Activated CD8-positive, alpha-beta memory T cell treated with anti-CD3 and anti-CD28 coated beads for 4 hours (primary cell): ENCODE measurements around the gene ADIPOR2.
A peak's percentile ranks its signal among the peaks of the same experiment; 100 is the strongest.

Experiments used
- DNase-seq, 2 donors: peaks; one replicate each; pipeline ENCODE4 v3.0.0-alpha.2; 2020; ENCODE audit warnings: low read depth in 2 of 2

The ADIPOR2 gene

DNA sequence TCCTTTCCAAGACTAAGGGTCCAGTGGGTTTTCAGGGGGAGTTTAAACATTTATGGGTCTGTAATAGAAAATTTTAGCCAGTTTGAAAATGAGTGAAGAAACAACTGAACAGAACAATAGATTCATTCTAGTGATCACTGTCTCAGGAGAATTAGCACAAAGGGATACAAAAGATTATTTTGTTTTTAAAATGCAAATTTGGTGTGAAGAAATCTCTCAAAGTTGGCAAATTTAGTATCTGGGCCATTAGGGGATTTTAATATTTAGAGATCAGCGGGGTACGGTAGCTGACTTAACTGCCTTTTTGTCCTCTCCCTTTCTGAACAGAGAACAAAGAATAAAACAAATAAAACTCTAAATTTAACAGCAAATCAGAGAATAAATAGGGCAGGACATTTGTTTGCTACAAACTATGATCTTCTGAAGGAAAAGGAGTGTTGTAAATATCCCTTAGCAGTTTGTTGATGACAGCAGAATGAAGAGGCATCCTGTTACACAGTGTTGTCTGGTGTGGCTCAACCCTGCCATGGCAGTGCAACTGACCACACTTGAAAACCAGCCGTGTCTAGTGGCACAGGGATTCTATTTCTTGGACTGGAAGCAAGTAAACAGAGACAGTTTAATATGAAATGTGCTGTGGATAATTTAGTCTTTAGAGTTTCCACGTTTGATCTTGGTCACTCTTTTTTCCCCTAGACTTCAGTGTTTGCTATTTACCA lies 83.2 kb downstream of the ADIPOR2 start:
- DNase-seq: no peak

DNA sequence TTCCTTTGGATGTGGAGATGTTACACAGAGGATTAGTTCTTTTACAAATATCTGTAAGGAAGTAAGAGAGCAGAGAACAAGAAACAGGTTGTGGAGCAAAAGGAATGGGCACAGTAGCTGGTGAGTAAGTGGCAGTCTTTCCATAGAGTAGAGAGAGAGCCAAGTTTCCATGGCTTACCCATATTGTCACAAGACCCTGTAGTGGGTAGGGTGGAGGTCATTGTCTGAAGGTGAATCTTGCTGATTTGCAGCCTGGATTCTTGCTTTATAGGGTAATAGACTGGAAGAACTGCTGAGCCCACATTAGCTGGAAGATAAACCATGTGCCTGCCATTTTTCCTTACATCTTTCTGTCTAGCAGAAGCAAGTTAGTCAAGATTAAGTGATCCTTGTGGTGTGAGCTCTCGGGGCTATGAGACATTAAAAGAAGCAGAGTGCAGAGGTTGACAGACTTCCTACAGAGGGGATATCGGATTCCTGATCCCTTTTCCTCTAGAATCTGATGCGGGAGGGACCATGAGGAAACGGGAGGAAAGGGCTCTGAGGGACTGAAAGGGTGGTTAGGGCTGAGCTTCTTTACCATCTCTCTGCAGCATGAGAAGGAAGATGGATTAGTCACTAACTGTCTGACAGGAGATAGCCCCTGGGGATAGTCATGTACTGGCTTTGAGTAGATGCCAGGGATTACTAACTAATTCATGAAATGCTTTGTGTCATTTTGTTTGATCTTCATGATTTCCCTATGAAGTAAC lies 85.5 kb downstream of the ADIPOR2 start:
- DNase-seq: no peak

GRCh38 chr12:1777798-1778197 lies 86.9 kb downstream of the ADIPOR2 start:
- DNase-seq: no peak

GRCh38 chr12:1778911-1779310 lies 88.0 kb downstream of the ADIPOR2 start:
- DNase-seq: no peak

GRCh38 chr12:1779783-1780182 lies 88.9 kb downstream of the ADIPOR2 start:
- DNase-seq: no peak

GRCh38 chr12:1781772-1782171 lies 90.9 kb downstream of the ADIPOR2 start:
- no peak for DNase-seq

DNA sequence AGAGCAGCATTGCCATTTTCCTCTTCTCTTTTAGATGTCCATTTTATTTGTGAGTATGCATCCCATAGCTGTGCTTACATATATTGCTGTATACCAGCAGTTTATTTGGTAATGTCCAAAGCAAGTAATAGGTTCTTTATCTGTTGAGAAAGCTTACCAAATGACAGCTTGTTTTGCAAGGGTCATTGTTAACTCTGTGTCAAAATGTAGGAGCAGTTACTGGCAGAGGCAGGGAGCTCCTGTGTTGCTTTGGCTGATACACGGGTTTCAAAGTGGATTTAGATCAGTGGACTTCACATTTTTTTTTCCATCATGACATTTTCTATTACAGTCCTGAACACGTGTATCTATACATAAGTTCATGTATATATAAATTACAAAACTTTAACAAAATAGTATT lies 91.3 kb downstream of the ADIPOR2 start:
- no peak for DNase-seq

DNA sequence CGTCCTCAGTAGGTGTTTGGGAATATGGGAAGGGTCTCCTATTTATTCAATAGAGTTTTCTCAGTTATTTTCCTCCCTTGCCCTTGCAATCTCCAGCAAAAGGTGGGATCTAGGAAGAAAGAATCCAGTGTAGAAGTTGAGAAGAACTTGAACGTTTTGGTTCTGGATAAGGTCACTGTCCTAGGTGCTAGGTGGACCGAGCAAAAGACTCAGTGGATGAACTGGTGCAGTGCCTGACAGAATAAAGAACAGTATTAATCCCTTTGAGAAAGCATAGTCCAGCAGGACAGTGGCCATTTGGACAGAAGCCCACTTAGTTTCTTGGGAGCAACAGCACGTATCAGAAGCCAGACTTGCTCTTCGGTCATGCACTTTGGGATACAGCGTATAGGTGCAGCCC lies 96.8 kb downstream of the ADIPOR2 start:
- no peak for DNase-seq

DNA sequence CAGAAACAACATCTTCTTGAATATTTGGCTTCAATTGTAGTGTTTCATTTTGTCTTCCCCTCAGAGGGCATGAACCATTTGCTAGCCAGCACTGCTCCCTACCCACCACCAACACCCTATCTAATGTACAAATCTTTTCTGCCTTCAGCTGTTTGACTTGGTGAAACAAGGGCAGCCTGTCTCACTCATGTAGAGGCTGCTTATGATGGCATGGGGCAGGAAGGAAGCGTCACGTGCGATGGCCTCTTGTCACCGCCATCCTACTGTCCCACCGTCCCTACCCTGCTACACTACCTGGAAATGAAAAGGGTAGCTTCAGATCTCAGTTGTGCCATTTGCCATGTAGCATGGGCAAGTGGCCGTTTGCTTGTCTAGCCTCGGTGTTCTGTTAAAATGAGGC lies 99.6 kb downstream of the ADIPOR2 start:
- DNase-seq: no peak

- DNase-seq: peak; percentile 42 to 48
These were observed 100.4 kb downstream of the ADIPOR2 start for GRCh38 chr12:1791104-1791841.

DNA sequence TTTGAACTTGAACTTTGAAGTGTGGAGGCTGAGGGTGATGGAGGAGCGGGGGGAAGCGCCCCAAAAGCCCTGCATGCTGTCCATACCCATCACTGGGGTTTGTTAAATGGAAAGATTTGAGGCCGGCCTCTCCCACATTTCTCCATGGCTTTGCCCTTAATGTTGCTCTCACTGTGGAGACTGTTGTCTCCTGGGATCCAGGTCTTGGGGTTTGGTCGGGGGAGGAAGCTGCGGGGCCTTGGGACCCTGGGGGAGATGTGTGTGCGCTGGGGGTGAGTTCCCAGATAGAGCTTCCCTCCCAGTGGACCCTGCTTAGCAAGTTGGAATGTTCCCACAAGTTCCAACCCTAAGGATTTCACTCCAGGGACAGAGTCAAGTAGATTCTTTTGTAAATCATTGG lies 101.5 kb downstream of the ADIPOR2 start:
- DNase-seq: no peak

DNA sequence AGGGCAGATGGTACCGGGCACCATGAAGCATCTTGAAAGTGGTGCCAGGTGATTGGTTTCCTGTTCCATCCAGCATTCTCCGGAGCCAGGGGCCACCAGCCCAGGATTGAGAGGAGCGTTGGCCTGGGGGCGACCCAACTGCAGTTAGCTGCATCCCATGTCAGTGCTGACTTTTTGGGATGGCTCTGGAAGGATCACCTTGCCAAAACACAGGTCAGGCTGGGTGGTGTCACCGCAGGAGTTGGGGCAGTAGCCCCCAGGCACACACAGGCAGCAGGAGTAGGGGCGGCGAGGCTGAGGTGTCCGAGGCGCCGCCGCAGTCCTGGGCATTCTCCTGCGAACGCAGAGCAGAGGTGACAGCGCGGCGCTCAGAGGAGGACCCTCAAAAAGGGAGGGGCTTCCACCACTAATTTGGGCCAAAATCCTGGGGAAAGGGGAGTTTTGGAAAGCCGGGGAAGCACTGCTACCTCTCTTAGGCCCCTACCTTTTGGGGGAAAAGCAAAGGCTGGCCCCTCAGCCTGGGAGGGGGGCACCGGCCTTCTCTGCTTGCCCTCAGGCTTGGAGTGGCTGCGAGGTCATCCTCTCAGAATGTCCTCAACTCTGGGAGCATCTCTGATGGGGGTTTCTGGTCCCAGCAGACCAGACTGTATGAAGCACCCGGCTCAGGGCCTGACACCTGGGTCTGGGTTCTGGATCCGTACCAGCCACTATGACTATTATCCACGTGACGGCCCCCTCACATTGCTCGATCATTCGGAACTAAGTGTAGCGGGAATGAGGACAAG lies 102.7 kb downstream of the ADIPOR2 start:
- no peak for DNase-seq

- DNase-seq: no peak
These were observed 103.7 kb downstream of the ADIPOR2 start for GRCh38 chr12:1794440-1795090.

- DNase-seq: no peak
These were observed 104.4 kb downstream of the ADIPOR2 start for GRCh38 chr12:1795221-1795784.

GRCh38 chr12:1795785-1796514 lies 105.1 kb downstream of the ADIPOR2 start:
- peak; percentile 87 for DNase-seq

DNA sequence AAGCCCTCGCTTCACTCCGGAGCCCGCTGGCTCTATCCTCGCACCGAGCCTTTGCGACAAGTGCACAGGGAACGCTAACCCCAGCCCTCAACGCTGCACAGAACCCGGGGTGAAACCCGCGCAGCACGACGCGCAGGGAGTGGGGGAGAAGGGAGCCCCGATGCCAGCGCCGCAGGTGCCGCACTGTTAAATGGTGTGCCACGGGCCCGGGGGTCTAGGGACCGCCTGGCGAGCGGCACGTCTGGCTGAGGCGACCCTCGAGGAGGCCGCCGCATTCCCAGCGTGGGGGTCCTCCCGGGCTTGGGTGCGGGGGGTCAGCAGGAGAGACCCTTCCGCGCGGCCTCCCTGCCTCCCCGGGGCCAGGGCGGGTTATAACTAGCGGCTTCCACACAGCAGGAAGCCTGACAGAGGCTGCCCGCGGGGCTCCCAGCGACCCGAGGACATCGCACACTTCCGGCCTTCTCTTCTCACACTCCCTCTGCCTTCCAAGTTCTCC lies 105.7 kb downstream of the ADIPOR2 start:
- no peak for DNase-seq

DNA sequence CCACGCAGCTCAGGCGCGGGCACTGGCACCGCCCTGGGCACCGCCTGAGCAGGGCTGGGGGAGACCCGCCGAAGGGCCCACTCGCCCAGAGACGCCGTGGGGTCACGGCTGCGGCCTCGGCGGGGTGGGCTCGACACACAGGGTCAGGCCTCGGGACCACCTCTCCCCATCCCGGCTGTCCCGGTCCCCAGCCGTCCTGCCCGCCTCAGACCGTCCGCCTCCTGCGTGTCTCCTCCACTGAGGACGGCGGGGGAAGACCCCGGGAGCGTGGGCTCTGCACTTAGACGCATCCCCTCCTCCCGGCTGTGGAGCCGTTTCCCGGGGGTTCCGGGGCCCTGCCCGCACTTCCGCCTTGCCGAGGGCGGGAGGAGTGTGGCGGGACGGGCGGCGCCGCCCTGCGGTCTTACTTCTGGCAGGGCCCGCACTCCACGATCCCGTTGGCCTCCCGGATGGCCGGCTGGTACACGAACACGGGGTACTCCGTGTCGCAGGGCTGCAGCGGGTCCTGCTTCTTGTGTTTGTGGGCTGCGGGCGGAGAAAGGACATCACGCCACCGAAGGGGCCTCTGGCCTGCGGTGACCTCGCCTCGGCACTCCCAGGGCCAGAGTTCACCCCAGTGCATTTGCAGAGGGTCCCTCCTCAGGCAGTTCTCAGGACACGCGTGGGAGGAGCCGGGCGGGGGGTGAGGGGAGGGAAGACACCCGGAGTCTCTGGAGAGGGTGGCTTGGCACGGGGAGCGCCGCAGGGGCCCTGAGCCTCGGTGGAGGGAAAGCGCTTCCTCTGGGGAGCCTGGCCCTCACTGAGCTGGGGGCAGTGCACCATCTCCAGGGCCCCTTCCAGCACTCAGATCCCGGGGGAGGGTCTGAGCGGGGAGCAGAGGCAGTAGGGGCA lies 106.4 kb downstream of the ADIPOR2 start:
- peak in 1 of 2 donors; percentile 22 for DNase-seq

DNA sequence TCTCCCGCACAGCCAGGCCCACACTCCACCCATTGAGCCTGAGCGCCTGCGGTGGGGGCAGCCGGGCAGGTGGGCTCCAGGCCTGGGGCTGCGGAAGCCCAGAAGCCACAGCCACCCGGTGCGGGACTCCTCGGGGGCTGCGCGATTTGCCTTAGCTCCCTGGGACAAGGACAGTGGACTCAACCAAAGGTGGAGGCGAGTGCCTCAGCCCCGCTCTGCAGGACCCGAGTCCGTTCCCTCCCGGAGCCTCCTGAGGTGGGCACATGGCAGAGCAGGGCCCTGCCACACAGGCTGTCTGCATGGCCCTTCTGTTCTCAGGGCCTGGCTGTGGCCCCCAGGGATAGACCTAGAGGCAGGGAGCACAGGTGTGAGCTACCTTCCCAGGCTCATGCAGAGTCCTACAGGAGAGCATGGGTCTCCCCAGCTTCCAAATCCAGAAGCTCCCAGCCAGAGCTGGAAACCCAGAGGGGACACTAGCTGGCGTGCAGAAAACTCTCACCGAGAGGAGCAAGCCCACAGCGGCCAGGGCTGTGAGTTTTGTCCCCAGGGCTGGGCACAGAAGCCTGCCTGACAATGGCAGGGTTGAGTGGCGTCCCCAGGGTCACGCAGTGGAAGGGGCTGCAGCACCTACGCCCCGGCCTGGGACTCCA lies 107.2 kb downstream of the ADIPOR2 start:
- DNase-seq: no peak

- DNase-seq: no peak
These were observed 107.8 kb downstream of the ADIPOR2 start for GRCh38 chr12:1798641-1799020.
